HL-60 (cell line): Measurements from ENCODE around the gene LRBA.

Experiments used
- DNase-seq, 2 experiments: peaks; one replicate each; pipeline ENCODE4 v3.0.0-alpha.2; 2010 to 2020; ENCODE audit warnings: low read depth in 1 of 2, low spot score in 1 of 2
- H3K27ac ChIP-seq: fragments of 250-450 bp; sonication (Bioruptor Pico); replicated peaks from 2 replicates; pipeline ENCODE4 v1.5.1; 2020; ENCODE audit warnings: mild to moderate bottlenecking, moderate library complexity
- H3K27me3 ChIP-seq: fragments of 250-450 bp; sonication (Bioruptor Pico); 2 replicates; pipeline ENCODE4 v1.5.1; 2021; ENCODE audit warnings: mild to moderate bottlenecking, moderate library complexity; ENCODE audit not compliant: insufficient read depth, poor library complexity, severe bottlenecking
- H3K4me3 ChIP-seq: replicated peaks from 2 replicates; pipeline ENCODE4 v1.5.1; 2011; ENCODE audit warnings: mild to moderate bottlenecking, control low read depth, low read length; ENCODE audit not compliant: insufficient read depth
- CTCF ChIP-seq: IDR thresholded peaks from one replicate; pipeline ENCODE4 v1.5.1; 2011; ENCODE audit warnings: low read length, control low read depth, inconsistent platforms; ENCODE audit not compliant: insufficient read depth
- GABPA ChIP-seq: IDR thresholded peaks from 2 replicates; pipeline ENCODE4 v1.6.1; 2012; ENCODE audit warnings: low read depth
- POLR2AphosphoS5 ChIP-seq: IDR thresholded peaks from 2 replicates; pipeline ENCODE4 v1.6.1; 2012; ENCODE audit warnings: low read depth
- REST ChIP-seq: IDR thresholded peaks from 2 replicates; pipeline ENCODE4 v1.6.1; 2012; ENCODE audit warnings: low read depth; ENCODE audit not compliant: insufficient replicate concordance
- SPI1 ChIP-seq: IDR thresholded peaks from 2 replicates; pipeline ENCODE4 v1.6.1; 2012; ENCODE audit warnings: low read depth, mild to moderate bottlenecking, borderline replicate concordance

The LRBA gene

GRCh38 chr4:151043803-151044515, 28.9 kb upstream of the LRBA start:
- Histone ChIP-seq H3K27me3 (no peaks in the 10 kb centered on the region), H3K4me3 (no peak overlapping the region), H3K27ac (no peak overlapping the region)
- TF ChIP-seq SPI1 (no peak), GABPA (no peak), POLR2AphosphoS5 (no peak), REST (no peak), CTCF (no peak)
- DNase-seq, result no peak

- no peaks in the 10 kb centered on the region for H3K27me3 ChIP-seq
- no peak overlapping the region for H3K4me3 ChIP-seq
- no peak for DNase-seq
- TF ChIP-seq GABPA (no peak), SPI1 (no peak), REST (no peak), CTCF (no peak), POLR2AphosphoS5 (no peak)
- H3K27ac ChIP-seq, result no peak overlapping the region
Measured at GRCh38 chr4:151039733-151040132, 24.6 kb upstream of the LRBA start.

GRCh38 chr4:151038452-151039157, 23.5 kb upstream of the LRBA start:
- no peak for DNase-seq
- no peak for TF ChIP-seq REST
- TF ChIP-seq SPI1, result no peak
- no peak for TF ChIP-seq CTCF
- TF ChIP-seq POLR2AphosphoS5, result no peak
- TF ChIP-seq GABPA, result no peak
- no peaks in the 10 kb centered on the region for H3K27me3 ChIP-seq
- no peak overlapping the region for H3K4me3 ChIP-seq
- no peak overlapping the region for H3K27ac ChIP-seq
